HepG2 (cell line): ENCODE results near the gene RNASE4. TPM values are rescaled to one million over a fixed set of nuclear protein-coding genes. Genes with fewer than 3 reads are reported as not detected.

ENCODE experiments used
- ARNT ChIP-seq: fragments of 450-650 bp; IDR thresholded peaks from 2 replicates; pipeline ENCODE4 v1.6.1; 2017
- CBX5 ChIP-seq: sonication (generic); formaldehyde crosslinking; IDR thresholded peaks from 2 replicates; pipeline ENCODE4 v1.4.0; 2020; ENCODE audit warnings: missing genetic modification reagents, borderline replicate concordance
- FOSL2 ChIP-seq: sonication (generic); formaldehyde crosslinking; IDR thresholded peaks from 2 replicates; pipeline ENCODE4 v1.4.0; 2020; ENCODE audit warnings: missing genetic modification reagents
- FOXM1 ChIP-seq: sonication (generic); formaldehyde crosslinking; IDR thresholded peaks from 2 replicates; pipeline ENCODE4 v1.5.0; 2020; ENCODE audit warnings: missing genetic modification reagents
- HMG20B ChIP-seq: conservative IDR thresholded peaks from 2 replicates; pipeline ENCODE4 v1.6.1; 2016; ENCODE audit warnings: missing genetic modification reagents, missing compliant biosample characterization
- MBD4 ChIP-seq: IDR thresholded peaks from 2 replicates; pipeline ENCODE4 v1.6.1; 2012; ENCODE audit warnings: low read length, inconsistent platforms, borderline replicate concordance
- MIER3 ChIP-seq: IDR thresholded peaks from 2 replicates; pipeline ENCODE4 v1.6.1; 2016; ENCODE audit warnings: missing compliant biosample characterization, borderline replicate concordance
- NCOA1 ChIP-seq: sonication (generic); formaldehyde crosslinking; IDR thresholded peaks from 2 replicates; pipeline ENCODE4 v1.9.0; 2021; ENCODE audit warnings: missing genetic modification reagents
- RFX3 ChIP-seq: IDR thresholded peaks from 2 replicates; pipeline ENCODE4 v1.6.1; 2016; ENCODE audit warnings: missing biosample characterization, missing genetic modification reagents
- SIN3B ChIP-seq: fragments of 150-350 bp; IDR thresholded peaks from 2 replicates; pipeline ENCODE4 v1.6.1; 2014; ENCODE audit warnings: low read length
- SP1 ChIP-seq, 2 experiments: fragments of 450-650 bp in 1 of 2; sonication (generic) in 1 of 2; formaldehyde crosslinking in 1 of 2; IDR thresholded peaks; 2 replicates each; pipeline versions ENCODE4 v1.4.0 to v1.6.1; 2016 to 2020; ENCODE audit warnings: missing genetic modification reagents in 1 of 2
- SRSF1 ChIP-seq: fragments of 200-400 bp; formaldehyde crosslinking; optimal IDR thresholded peaks from 2 replicates; pipeline ENCODE3; 2017; ENCODE audit warnings: mild to moderate bottlenecking, low read depth, low read length, moderate library complexity
- TARDBP ChIP-seq: sonication (generic); formaldehyde crosslinking; IDR thresholded peaks from 2 replicates; pipeline ENCODE4 v1.8.0; 2022; ENCODE audit warnings: mild to moderate bottlenecking, missing genetic modification reagents
- TRIM24 ChIP-seq: sonication (generic); formaldehyde crosslinking; IDR thresholded peaks from 2 replicates; pipeline ENCODE4 v1.8.0; 2022; ENCODE audit warnings: mild to moderate bottlenecking, missing genetic modification reagents
- XBP1 ChIP-seq: sonication (generic); formaldehyde crosslinking; IDR thresholded peaks from 2 replicates; pipeline ENCODE4 v1.5.0; 2020; ENCODE audit warnings: missing genetic modification reagents
- YY1 ChIP-seq: IDR thresholded peaks from 2 replicates; pipeline ENCODE4 v1.6.1; 2011; ENCODE audit warnings: low read length, low read depth, moderate library complexity, mild to moderate bottlenecking; ENCODE audit not compliant: insufficient read depth, insufficient replicate concordance
- ZFAT ChIP-seq: sonication (generic); formaldehyde crosslinking; conservative IDR thresholded peaks from 2 replicates; pipeline ENCODE4 v1.8.1; 2023; ENCODE audit warnings: missing genetic modification reagents, inconsistent platforms
- ZNF337 ChIP-seq: sonication (generic); formaldehyde crosslinking; IDR thresholded peaks from 2 replicates; pipeline ENCODE4 v1.5.1; 2020; ENCODE audit warnings: missing genetic modification reagents, low read depth, mild to moderate bottlenecking, borderline replicate concordance
- ZNF33B ChIP-seq: sonication (generic); formaldehyde crosslinking; IDR thresholded peaks from 2 replicates; pipeline ENCODE4 v1.5.1; 2020; ENCODE audit warnings: mild to moderate bottlenecking, missing genetic modification reagents
- ZNF34 ChIP-seq: sonication (generic); formaldehyde crosslinking; IDR thresholded peaks from 2 replicates; pipeline ENCODE4 v1.4.0; 2020; ENCODE audit warnings: mild to moderate bottlenecking, missing genetic modification reagents, borderline replicate concordance
- ZNF382 ChIP-seq: sonication (generic); formaldehyde crosslinking; IDR thresholded peaks from 2 replicates; pipeline ENCODE4 v1.5.0; 2020; ENCODE audit warnings: missing genetic modification reagents, mild to moderate bottlenecking, borderline replicate concordance
- ZNF577 ChIP-seq: sonication (generic); formaldehyde crosslinking; IDR thresholded peaks from 2 replicates; pipeline ENCODE4 v1.4.0; 2020; ENCODE audit warnings: mild to moderate bottlenecking, low read depth, missing genetic modification reagents, borderline replicate concordance
- ZNF746 ChIP-seq: sonication (generic); formaldehyde crosslinking; IDR thresholded peaks from 2 replicates; pipeline ENCODE4 v1.8.0; 2022; ENCODE audit warnings: mild to moderate bottlenecking, missing genetic modification reagents
- ZSCAN22 ChIP-seq: sonication (generic); formaldehyde crosslinking; IDR thresholded peaks from 2 replicates; pipeline ENCODE4 v1.4.0; 2020; ENCODE audit warnings: mild to moderate bottlenecking, missing genetic modification reagents
- polyA plus RNA-seq, 8 experiments: library from polyadenylated mRNA; depleted of rRNA in 3 of 8; stranded (reverse) in 7 of 8; unstranded in 1 of 8; fragments of >200 nt; fragmentation: Illumina TruSeq in 4 of 8; extraction: Trizol in 4 of 8; gene quantifications; 2 replicates each; pipeline versions ENCODE4 v1.2.1 to v1.2.3, GENCODE V29; 2011 to 2016; ENCODE audit warnings: low read depth in 4 of 8, missing spikeins in 1 of 8, mixed read lengths in 1 of 8; ENCODE audit not compliant: insufficient read depth in 1 of 8
- total RNA-seq, 5 experiments: library from RNA; depleted of rRNA; stranded (reverse); fragments of >200 nt; fragmentation: Illumina TruSeq; extraction: Trizol; gene quantifications; 2 replicates each; pipeline ENCODE4 v1.2.3, GENCODE V29; 2016; ENCODE audit warnings: low read depth in 1 of 5
- TF ChIP-seq, protein P1 (sequence below): sonication (generic); formaldehyde crosslinking; IDR thresholded peaks from 2 replicates; pipeline ENCODE4 v1.8.1; 2023; ENCODE audit warnings: mild to moderate bottlenecking, missing genetic modification reagents
- TF ChIP-seq, protein P2 (sequence below): sonication (generic); formaldehyde crosslinking; IDR thresholded peaks from 2 replicates; pipeline ENCODE4 v1.9.0; 2021; ENCODE audit warnings: missing genetic modification reagents, mild to moderate bottlenecking, borderline replicate concordance
- TF ChIP-seq, protein P3 (sequence below): sonication (generic); formaldehyde crosslinking; IDR thresholded peaks from 2 replicates; pipeline ENCODE4 v1.4.0; 2020; ENCODE audit warnings: missing genetic modification reagents

The RNASE4 gene
- total and polyA plus RNA-seq, 2 of the 13 experiments (the other 11 are each of a cell fraction or from before 2014, with no cell fraction given), result 109 to 983 TPM

DNA sequence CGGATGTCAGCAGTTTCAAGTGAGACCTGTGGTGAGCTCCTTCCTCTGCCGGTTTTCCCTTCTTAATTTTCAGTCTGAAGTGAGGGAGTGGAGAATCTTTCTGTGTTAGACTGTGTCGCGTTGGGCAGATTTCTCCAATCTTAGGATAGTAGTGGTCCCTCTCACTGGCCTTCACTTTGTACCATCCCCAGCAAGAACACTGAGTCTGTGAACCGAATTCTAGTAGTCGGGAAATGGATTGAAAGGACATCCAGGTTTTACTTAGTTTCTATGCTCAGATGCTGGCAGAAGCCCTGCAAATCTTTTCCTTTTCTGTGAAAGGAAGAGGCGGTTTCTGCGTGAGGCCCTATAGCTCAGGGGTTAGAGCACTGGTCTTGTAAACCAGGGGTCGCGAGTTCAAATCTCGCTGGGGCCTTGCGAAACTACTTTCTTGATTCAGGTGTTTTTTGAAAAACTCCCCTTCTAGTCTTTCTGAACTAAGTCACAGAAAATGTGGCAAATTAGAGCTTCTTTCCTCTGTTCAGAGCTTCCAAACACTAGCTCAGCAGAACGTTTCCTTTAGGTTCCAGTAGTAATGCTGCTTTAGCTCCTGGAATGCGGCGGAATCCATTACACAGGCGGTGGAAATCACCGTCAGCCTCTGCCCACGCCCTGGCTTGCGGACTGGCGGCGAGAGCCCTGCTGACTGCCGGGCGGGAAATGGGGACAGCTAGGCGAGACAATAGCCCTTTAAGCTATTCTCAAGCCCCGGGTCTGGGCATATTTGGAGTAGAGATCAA, 2.8 kb upstream of the RNASE4 start (continued):
- peak; percentile 64; the same call in 1 of the 2 replicates for TF ChIP-seq HMG20B (CRISPR knock-in tag)
- no peak for TF ChIP-seq ZNF337
- TF ChIP-seq ZNF746 (CRISPR knock-in tag), result no peak
- TF ChIP-seq ZSCAN22, result peak; percentile 42; the same call in 1 of the 2 replicates
- no peak for TF ChIP-seq ARNT
- TF ChIP-seq, protein P1, sequence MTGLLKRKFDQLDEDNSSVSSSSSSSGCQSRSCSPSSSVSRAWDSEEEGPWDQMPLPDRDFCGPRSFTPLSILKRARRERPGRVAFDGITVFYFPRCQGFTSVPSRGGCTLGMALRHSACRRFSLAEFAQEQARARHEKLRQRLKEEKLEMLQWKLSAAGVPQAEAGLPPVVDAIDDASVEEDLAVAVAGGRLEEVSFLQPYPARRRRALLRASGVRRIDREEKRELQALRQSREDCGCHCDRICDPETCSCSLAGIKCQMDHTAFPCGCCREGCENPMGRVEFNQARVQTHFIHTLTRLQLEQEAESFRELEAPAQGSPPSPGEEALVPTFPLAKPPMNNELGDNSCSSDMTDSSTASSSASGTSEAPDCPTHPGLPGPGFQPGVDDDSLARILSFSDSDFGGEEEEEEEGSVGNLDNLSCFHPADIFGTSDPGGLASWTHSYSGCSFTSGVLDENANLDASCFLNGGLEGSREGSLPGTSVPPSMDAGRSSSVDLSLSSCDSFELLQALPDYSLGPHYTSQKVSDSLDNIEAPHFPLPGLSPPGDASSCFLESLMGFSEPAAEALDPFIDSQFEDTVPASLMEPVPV (CRISPR knock-in tag), result no peak; the same call in 1 of the 2 replicates
- TF ChIP-seq, protein P2, sequence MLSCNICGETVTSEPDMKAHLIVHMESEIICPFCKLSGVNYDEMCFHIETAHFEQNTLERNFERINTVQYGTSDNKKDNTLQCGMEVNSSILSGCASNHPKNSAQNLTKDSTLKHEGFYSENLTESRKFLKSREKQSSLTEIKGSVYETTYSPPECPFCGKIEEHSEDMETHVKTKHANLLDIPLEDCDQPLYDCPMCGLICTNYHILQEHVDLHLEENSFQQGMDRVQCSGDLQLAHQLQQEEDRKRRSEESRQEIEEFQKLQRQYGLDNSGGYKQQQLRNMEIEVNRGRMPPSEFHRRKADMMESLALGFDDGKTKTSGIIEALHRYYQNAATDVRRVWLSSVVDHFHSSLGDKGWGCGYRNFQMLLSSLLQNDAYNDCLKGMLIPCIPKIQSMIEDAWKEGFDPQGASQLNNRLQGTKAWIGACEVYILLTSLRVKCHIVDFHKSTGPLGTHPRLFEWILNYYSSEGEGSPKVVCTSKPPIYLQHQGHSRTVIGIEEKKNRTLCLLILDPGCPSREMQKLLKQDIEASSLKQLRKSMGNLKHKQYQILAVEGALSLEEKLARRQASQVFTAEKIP, result no peak
- TF ChIP-seq, protein P3, sequence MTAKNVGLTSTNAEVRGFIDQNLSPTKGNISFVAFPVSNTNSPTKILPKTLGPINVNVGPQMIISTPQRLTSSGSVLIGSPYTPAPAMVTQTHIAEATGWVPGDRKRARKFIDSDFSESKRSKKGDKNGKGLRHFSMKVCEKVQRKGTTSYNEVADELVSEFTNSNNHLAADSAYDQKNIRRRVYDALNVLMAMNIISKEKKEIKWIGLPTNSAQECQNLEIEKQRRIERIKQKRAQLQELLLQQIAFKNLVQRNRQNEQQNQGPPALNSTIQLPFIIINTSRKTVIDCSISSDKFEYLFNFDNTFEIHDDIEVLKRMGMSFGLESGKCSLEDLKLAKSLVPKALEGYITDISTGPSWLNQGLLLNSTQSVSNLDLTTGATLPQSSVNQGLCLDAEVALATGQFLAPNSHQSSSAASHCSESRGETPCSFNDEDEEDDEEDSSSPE (CRISPR knock-in tag), result peak; percentile 57
- TF ChIP-seq ZNF382 (CRISPR knock-in tag), result no peak
- no peak for TF ChIP-seq YY1
- TF ChIP-seq FOXM1 (CRISPR knock-in tag), result no peak
- no peak for TF ChIP-seq ZNF577 (CRISPR knock-in tag)
- peak; percentile 90; the same call in 1 of the 2 replicates for TF ChIP-seq XBP1 (CRISPR knock-in tag)
- TF ChIP-seq ZFAT, result 0 out of 2 replicates have a peak, but pooled peaks have one; percentile 54
- TF ChIP-seq TRIM24, result no peak
- no peak for TF ChIP-seq MIER3 (CRISPR knock-in tag)
- TF ChIP-seq MBD4, result no peak
- peak; percentile 6 for TF ChIP-seq SRSF1
- TF ChIP-seq NCOA1 (CRISPR knock-in tag), result 0 out of 2 replicates have a peak, but pooled peaks have one; percentile 60
- no peak for TF ChIP-seq RFX3
- no peak for TF ChIP-seq ZNF33B (CRISPR knock-in tag)
- no peak for TF ChIP-seq SP1 (IDR thresholded peaks at IDR 0.05)
- peak; percentile 33; the same call in 1 of the 2 replicates for TF ChIP-seq SP1 (CRISPR knock-in tag; IDR thresholded peaks at IDR 0.05)
- no peak for TF ChIP-seq CBX5 (CRISPR knock-in tag)
- peak; percentile 36; the same call in 1 of the 2 replicates for TF ChIP-seq TARDBP (CRISPR knock-in tag)
- 0 out of 2 replicates have a peak, but pooled peaks have one; percentile 26 for TF ChIP-seq SIN3B
- peak; percentile 30; the same call in 1 of the 2 replicates for TF ChIP-seq FOSL2 (CRISPR knock-in tag)
- peak; percentile 76; the same call in 1 of the 2 replicates for TF ChIP-seq ZNF34 (CRISPR knock-in tag)
